GM19467 (cell line): Measurements from ENCODE around the gene UCMA.
A peak's percentile ranks its signal among the peaks of the same experiment; 100 is the strongest.
"Not testable (repeated sequence)": the region's sequence is repeated elsewhere in the genome, so short reads cannot be mapped to it uniquely, and the experiment has no call there.

Experiments
- ATAC-seq: cut with Tn5 transposase; IDR thresholded peaks from one replicate; pipeline ENCODE4 v1.9.1; 2021; ENCODE audit warnings: mild to moderate bottlenecking, moderate library complexity; ENCODE audit not compliant: unreplicated experiment

UCMA gene, protein sequence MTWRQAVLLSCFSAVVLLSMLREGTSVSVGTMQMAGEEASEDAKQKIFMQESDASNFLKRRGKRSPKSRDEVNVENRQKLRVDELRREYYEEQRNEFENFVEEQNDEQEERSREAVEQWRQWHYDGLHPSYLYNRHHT

GRCh38 chr10:13234172-13234571, at the start of gene UCMA:
Gene UCMA (minus strand): TSS chr10:13234374. CDS start chr10:13234258, 116 bp downstream.
- ATAC-seq = no peak

DNA sequence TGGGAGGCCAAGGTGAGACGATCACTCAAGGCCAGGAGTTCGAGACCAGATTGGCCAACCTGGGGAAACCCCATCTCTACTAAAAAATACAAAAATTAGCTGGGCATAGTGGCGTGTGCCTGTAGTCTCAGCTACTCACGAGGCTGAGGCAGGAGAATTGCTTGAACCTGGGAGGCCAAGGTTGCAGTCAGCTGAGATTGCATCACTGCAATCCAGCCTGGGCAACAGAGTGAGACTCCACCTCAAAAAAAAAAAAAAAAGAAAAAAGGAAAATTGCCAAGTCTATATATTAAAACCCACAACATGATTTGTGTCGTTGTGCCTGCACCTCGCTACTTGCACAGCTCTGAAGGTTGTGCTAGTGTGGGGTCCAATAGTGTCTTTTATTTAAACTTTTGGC, 48.2 kb upstream of the UCMA start:
- not testable (repeated sequence) for ATAC-seq

DNA sequence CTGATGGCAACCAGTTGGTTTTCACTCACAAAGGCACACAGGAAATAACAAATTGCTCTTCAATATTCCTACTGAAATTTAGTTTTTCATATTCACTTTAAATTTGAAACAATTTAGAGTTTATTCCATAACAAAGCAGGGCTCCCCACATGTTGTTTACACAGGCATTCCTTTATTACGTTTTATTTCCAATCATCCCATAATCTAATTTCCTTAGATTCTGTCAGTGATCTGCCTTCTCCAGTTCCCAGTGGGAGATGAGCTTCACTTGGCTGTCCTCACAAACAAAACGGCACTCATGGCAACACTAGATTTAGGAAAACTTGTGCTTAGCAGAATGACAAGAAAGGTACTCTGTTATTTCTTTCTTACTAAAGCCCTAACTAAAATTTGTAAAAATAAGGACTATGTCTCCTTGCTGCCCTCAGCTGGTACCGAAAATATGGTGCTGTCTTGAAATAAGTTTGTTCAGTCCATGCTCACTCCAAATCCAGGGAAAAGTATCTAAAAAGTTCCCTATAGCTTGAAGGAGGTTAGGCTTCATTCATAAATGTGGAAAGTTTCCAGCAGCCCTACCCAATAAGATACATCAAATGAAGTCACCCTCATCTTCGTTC, 42.7 kb upstream of the UCMA start:
- ATAC-seq = no peak

DNA sequence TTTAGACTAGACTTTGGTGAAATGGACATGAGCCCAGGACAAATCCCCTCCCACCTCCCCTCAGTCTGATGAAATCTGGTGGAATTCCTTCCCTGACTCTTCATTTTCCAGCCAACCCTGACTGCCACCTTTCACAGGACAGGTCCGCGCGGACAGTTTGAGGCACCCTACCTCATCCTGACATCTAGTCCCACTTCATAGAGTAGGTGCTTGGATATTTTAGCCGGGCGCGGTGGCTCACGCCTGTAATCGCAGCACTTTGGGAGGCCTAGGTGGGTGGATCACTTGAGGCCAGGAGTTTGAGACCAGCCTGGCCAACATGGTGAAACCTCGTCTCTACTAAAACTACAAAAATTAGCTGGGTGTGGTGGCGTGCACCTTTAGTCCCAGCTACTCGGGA, 42.0 kb upstream of the UCMA start:
- not testable (repeated sequence) for ATAC-seq

GRCh38 chr10:13272164-13272571, 38.0 kb upstream of the UCMA start:
- no peak for ATAC-seq

GRCh38 chr10:13271552-13272163, 37.5 kb upstream of the UCMA start:
- ATAC-seq = peak; percentile 58

GRCh38 chr10:13270877-13271551, 36.8 kb upstream of the UCMA start:
- ATAC-seq = no peak

DNA sequence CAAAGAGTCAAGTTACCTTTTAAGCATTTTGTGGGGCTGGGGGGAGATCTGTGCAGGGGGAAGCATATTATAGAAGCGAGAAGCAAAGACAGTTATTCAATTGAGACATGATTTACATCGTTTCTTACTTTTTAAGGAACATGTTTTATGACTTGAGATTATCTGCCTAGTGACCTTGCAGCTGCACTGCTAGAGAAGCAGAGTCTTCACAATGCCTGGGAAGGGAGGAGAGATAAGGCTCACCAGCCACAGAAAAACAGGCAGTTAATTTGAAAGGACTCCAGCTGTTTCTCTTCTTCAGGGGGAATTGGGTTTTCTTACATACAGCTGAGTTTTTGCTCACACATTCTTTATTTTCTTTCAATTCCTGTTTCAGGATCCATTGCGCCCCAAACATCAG, 34.7 kb upstream of the UCMA start:
- ATAC-seq = no peak

GRCh38 chr10:13268310-13268709, 34.1 kb upstream of the UCMA start:
- ATAC-seq = no peak

DNA sequence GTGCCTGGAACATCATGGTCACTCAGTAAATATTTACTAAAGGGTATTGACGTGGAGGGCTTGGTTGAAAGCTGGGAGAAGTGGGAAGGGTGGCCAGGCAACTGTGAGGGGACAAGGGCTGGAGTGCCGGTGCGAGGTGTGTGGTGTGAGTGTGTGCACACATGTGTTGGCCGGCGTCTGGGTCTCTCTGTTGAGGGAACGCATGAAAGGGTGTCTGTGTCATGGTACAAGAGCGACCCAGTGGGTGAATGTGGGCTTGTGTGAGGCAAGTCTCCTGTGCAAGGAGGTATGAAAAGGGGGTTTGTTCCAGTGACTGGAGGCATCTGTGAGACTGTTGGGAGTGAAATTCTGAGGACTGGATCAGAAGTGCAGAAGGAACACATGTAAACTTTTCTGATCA, 29.4 kb upstream of the UCMA start:
- no peak for ATAC-seq

GRCh38 chr10:13262433-13262832, 28.3 kb upstream of the UCMA start:
- ATAC-seq = no peak

GRCh38 chr10:13257621-13258140, 23.5 kb upstream of the UCMA start:
- no peak for ATAC-seq

DNA sequence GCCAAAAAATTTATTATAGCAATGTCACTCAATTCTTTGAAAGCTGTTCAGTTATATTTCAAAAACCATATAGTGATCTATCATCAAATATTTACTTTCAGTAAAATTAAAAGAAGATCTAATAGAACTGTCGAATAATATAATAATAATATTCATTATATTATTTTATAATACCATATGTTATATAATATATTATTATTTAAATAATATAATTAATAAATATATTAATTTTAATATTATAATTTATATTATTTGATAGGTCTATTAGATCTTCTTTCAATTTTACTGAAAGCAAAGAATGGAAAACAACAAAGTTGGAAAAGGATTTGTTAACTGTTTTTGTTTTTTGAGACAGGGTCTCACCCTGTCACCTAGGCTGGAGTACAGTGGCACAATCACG, 22.5 kb upstream of the UCMA start:
- ATAC-seq = no peak

GRCh38 chr10:13253726-13254125, 19.6 kb upstream of the UCMA start:
- no peak for ATAC-seq

DNA sequence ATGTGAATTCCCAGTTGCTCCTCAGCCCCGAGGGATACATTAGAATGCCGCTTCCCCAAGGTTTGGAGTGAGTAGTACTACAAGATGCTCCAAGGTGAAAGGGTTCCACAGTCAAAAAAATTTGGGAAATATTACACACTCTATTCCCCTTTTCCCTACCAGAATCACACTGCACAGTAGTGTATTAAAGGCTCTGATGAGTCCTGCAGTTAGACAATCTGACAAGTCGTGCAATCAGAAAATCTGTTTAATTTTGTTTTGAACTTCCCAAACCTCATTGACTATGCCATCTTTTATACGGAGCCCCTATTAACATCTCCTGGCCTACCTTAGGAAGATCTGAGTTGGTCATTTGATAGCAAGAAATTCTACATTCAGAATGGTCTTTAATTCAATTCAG, 13.6 kb upstream of the UCMA start:
- ATAC-seq = no peak

- ATAC-seq = no peak
Observed at GRCh38 chr10:13247246-13247645, 13.1 kb upstream of the UCMA start.

GRCh38 chr10:13242260-13242659, 8.1 kb upstream of the UCMA start:
- ATAC-seq = not testable (repeated sequence)

DNA sequence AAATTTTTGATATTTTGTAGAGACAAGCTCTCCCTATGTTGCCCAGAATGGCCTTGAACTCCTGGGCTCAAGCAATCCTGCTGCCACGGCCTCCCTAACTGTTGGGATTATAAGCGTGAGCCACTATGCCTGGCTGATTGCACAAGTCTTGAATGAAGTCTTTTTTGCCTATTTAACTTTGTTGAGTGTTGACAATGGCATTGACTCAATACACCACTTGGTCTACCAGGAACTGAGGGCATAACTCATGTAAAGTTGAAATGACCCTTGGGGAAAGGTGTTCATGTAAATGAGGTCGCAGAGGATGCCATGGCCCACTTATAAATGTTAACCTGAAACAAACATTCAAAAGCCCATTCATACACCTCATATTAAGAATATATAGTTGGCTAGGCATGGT, 7.4 kb upstream of the UCMA start:
- ATAC-seq = no peak

GRCh38 chr10:13239923-13240322, 5.7 kb upstream of the UCMA start:
- no peak for ATAC-seq

DNA sequence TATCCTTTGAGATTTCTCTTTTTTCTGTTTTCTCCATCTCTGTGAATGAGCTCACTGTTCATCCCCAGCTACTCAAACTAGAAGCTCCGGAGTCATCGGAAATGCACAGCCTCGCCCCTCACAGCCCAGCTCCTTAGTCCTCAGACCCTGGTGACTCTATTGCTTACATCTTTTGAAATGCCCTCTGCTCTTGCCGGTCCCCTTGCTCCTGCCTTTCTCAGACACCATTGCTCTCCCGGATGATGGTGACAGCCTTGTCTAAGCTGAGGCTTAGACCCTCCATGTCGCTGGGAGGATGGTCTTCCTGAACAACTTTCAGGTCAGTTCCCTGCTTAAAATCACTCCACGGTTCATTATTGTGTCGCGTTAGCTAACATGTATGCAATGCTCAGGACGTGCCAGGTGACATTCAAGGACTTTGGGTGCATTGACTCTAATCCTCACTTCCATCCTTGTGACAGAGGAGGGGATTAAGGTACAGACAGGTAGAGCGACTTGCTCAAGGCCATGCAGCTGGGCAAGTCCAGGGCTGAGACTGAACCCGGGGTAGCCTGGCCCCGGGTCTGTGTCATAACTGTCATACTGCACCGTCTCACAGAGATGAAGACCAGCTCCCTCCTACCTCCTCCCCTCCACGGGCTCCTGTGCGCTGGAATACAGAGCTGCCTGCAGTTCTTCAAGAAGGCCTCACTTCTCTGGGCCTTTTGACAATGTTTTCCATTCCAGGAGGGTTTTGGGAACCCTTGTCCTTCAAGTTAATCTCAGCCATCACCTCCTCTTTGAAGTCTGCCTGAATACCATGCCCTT, 4.3 kb upstream of the UCMA start:
- no peak for ATAC-seq

GRCh38 chr10:13236638-13237037, 2.5 kb upstream of the UCMA start:
- ATAC-seq = no peak
